Superior temporal gyrus (tissue), 1 donor: Measurements from ENCODE around the gene NKAPL.

ENCODE experiments used
- DNase-seq: peaks from one replicate; pipeline ENCODE4 v3.0.0-alpha.2; 2016; ENCODE audit errors: extremely low spot score

Gene NKAPL

GRCh38 chr6:28258877-28259777, at the start of gene NKAPL:
Gene NKAPL, plus strand, starts transcription at chr6:28259297. Its CDS starts 75 bp downstream, at chr6:28259372.
- DNase-seq = peak; percentile 74

- DNase-seq = no peak
Observed at GRCh38 chr6:28209753-28210535, 49.2 kb upstream of the NKAPL start.

- DNase-seq = no peak
Observed at GRCh38 chr6:28211840-28212509, 47.1 kb upstream of the NKAPL start.

DNA sequence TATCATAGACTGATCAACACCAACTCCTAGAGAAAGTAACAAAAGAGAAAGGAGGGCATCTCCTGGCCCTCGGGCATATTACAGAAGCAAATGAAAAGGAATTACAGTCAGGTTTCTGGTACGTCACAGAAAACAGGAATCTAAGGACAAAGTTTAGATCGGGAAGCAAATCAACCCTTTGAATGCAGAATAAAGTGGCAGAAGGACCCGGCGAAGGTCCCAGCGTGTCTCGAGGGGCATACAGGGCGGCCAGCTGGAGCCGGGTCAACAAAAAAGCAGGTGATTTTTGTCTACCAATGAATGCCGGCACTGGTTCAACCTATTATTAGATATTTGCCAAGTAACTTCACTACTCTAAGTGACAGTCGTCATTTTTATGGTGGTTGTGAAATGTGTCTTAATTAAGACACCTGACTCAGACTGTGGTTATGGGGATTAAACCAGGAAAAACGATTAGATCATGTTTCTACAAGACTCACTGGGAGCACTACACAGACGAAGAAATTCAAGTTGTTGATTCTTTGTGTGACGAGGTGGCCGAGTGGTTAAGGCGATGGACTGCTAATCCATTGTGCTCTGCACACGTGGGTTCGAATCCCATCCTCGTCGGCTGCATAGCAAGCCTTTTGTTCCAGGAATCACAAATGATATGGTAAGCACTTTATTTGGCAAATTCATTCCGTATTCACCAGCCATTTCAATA, 46.4 kb upstream of the NKAPL start:
- no peak for DNase-seq

DNA sequence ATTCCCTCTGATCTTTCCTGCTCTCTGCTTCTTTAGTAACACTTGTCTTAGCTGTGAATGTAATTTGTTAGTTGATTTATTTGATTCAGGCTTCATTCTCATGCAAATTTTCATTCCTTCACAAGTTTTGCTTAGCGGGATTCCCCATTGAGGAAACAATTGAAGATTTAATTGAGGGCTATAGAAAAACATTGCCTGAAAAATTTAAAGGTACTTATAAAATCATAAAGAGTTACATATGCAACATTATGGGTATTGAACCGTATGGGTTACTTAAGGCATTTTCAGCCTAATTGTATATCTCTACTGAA, 45.9 kb upstream of the NKAPL start:
- no peak for DNase-seq

DNA sequence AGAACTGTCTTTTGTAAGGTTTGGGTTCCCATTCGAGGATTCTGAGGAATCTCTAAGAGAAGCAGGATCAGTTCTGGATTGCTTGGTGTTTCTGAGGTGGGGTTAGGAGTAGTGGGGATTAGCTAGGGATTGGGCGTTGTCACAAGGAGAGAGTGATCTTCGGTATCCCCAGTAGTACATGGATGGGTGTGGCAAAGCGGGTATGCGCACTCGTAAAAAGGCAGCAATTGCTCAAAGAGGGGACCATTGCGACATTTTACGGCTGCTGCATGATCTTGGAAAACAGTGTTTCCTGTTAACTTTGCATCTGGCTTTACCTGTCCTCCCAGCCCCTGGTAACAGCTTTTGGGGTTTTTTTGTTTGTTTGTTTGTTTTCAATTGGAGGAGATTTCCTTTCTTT, 43.7 kb upstream of the NKAPL start:
- no peak for DNase-seq

GRCh38 chr6:28217890-28218289, 41.2 kb upstream of the NKAPL start:
- DNase-seq = no peak

DNA sequence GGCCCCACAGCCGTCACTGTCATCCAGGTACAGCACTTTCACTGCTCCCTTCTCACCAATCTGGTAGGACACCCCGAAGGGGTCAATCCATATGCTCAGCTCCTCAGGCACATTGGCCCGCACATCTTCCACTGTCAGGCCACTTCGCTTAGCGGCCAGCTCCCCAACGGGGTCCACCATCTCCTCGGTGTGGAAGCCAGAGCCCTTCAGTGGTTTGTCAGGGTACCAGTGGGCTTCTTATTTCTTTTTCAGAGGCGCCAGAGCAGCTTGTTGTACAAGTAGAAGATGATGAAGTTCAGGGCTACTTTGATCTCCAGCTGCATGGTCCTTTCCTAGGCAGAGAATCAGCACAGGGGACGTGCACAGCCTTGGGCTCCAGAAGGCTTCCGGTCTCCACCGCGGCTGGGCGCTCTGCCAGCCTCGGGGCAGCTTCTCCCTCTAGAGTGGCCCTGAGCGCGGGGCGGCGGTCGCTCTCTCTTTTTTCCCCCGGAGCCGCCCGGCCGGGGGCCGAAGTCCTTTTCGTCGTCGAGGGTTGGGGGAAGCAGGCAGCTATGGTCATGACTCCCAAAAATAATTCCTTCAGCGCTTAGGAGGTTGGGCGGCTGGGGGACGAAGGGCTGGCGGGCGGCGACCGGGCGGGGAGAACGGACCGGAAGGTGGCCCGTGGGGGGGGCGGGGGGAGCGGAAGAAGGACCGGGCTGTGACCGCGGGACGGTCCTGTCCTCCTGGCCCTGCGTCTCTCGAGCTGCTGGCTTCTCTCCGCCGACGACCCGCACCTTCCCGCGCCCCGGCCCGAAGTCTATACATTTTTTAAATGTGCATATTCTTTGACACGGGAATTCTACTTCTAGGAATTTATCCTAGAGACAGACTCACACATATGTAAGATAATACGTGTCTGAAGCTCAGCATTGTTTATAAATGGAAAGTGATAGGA, 40.5 kb upstream of the NKAPL start:
- peak; percentile 29 for DNase-seq

DNA sequence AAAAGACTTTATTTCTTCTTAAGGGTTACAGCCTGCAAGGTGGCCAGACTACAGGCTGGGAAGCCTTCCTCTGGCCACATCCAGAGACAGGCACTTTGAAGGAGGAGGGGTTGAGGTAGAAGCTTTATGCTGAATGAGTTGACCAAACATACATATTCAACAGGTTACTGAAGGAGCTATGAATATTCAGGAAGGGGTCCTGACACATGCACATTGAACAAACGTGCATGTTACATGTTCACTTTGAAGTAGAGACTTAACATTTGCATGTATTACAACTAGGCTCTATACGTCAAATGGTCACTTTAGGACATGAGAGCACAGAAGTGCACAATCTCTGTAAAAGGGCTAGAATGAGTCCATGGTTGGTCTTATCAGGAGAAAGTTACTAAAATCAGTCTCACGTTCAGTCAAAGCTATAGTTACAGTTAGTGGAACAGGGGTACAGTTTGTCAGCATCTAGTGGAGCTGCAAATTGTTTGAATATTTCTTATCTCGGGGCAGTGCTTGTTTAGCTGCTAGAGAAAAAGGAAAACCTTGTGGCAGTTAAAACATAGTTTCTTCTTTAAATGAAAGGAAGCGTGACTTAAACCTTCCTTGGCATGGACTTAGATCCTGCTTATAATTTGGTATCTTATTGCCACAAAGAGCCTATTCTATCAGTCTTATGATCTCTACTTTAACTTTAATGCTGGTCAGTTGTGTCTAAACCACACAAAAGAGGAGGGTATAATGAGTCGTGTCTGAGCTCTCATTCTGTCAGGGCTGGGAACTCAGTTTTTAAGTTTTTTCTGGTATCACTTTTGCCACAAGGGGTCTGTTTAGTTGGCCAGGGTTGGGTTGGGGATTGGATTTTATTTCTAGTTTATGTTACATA, 38.6 kb upstream of the NKAPL start:
- no peak for DNase-seq

DNA sequence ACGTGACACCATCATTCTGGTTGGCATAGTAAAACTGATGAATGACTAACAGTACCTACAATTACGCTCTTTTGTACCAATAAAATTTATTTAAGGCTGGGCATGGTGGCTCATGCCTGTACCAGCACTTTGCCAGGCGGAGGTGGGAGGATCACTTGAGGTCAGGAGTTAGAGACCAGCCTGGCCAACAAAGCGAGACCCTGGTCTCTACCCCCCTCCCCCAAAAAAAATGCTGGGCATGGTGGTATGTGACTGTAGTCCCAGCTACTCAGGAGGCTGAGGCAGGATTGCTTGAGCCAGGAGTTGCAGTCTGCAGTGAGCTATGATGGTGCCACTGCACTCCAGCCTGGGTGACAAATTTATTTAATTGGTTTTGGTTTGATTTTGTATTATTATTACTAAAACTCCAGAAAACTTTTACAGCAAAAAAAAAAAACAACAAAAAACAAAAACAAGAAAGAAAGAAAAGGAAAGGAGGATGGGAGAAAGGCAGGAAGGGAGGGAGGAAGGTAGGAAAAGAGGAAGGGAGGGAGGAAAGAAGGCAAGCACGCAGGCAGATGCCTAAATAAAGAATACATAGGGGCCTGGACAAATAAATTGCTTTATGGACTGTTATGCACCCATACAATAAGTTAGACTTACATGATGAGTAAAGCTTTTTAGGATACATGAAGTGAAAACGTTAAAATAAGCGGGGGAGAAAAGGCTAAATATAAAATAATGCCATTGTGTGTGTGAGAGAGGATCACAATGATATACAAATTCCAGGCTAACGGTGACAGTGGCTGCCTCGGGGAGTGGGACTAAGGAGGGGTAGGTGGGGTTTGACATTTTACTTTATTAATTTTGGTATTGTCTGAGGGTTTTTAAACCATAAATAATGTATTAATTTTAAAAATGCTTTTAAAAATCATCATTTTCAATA, 34.7 kb upstream of the NKAPL start:
- no peak for DNase-seq

GRCh38 chr6:28225056-28225834, 33.9 kb upstream of the NKAPL start, which contains the start of gene ZSCAN9:
Gene ZSCAN9, plus strand, starts transcription at chr6:28225275. Its CDS starts 1,810 bp downstream, at chr6:28227085.
- peak; percentile 77 for DNase-seq

DNA sequence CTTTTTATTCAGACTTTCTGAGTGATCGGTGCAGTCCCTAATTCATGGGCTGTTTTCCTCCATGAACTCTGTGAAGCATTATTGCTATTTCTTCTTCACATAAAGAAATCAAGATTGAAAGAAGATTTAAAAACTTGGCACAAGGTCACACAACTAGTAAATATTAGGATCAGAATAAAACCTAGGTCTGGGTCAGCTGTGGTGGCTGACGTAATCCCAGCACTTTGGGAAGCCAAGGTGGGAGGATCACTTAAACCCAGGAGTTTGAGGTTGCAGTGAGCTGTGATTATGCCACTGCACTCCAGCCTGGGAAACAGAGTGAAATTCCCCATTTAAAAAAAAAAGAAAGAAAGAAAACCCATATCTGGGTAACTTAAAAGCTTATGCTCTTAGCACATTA, 32.6 kb upstream of the NKAPL start:
- no peak for DNase-seq

DNA sequence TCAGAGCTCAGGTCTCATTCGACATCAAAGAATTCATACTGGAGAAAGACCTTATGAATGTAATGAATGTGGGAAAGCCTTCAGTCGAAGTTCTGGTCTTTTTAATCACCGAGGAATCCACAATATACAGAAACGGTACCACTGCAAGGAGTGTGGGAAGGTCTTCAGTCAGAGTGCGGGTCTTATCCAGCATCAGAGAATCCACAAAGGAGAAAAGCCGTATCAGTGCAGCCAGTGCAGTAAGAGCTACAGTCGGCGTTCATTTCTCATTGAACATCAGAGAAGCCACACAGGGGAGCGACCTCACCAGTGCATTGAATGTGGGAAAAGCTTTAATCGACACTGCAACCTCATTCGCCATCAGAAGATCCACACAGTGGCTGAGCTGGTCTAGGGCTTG, 26.3 kb upstream of the NKAPL start:
- no peak for DNase-seq

DNA sequence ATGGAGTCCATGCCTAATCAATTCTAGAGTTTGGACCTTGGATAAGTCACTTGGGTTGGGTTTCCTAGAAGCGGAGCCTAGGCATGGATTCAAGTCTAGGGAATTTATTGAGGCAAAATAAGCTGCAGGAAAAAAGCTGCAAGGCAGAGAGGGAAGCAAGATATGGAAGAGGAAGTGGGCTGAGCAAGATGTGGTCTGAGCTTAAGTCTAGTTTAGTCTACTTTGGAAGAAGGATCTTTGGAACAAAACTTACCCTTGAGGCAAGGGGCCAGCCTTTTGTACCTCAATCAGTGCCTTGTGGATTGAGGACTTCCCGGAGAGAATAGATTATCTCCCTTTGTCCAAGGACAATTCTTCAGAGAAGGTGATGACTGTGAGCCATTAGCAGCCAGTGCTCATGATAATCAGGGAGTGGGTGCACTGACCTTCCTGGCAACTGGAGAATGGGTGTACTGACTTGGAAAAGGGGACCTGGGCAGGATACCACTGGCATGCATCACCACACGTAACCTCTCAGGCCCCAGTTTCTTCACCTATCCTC, 23.1 kb upstream of the NKAPL start:
- DNase-seq = no peak

- DNase-seq = no peak
Observed at GRCh38 chr6:28239636-28240035, 19.5 kb upstream of the NKAPL start.

DNA sequence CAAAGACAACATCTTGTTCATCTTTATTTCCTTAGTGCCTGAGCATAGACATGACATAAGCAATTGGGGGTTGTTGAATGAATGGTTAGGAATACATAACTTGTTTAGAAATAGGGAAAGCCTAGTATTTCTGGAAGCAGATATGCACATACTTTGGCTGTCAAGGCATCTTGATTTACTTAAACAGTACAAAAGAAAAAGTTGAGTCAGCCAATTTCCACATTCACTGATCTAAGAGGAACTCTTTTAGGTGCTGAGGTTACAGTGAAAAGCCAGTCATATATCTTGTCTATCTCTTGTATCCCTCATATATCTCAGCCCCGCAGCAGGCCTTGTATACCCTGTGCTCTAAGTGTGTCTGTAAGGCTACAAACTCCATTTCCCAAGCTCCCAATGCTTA, 18.6 kb upstream of the NKAPL start:
- DNase-seq = no peak

GRCh38 chr6:28243946-28244345, 15.2 kb upstream of the NKAPL start:
- DNase-seq = no peak
